ENCODE results near the gene KCNK5. TPM values are rescaled to one million over a fixed set of nuclear protein-coding genes. Genes with fewer than 3 reads are reported as not detected.

The KCNK5 gene
- total RNA-seq, 6 donors from 2014 or later: 8.9 to 34.6 (median 17.3) TPM

DNA sequence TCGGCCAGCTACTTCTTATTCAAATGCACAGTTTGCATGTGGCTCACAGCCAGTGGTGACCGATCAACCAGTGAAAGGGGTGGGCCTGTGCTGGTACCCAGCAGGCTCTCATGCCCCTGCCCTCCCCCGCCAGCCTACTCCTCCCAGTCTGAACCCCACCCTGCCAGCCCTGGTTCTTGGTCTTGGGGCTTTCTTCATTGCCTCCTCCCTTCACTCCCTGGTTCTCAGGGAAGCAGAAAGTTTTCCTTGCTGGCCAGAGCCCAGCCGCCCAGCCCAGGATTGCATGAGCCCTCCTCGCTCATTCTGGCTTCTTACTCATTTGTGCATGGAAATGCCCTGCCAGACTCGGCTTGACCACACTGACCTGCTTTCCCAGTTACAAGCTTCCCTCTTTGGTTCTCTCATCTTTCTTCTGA, 44.1 kb upstream of the KCNK5 start:
- peak in 1 of 2 donors; percentile 25 for DNase-seq
- Histone ChIP-seq H3K9me3 (no peaks in the 10 kb centered on the region), H3K27ac (no peak overlapping the region), H3K4me3 (no peak overlapping the region), H3K36me3 (no peaks in the 10 kb centered on the region), H3K27me3 (no peaks in the 10 kb centered on the region), H3K4me1 (no peaks in the 10 kb centered on the region)
- TF ChIP-seq POLR2A (IDR thresholded peaks at IDR 0.05) (no peak), POLR2AphosphoS5 (IDR thresholded peaks at IDR 0.05) (no peak), CTCF (IDR thresholded peaks at IDR 0.05) (no peak), EP300 (IDR thresholded peaks at IDR 0.05) (no peak)
- peak; percentile 24 to 62 for ATAC-seq (ENCODE audit: low FRiP score in 2 of 2)
- 56 to 60% methylated on average over 6 of the region's 6 CpGs for WGBS, 2 donors

DNA sequence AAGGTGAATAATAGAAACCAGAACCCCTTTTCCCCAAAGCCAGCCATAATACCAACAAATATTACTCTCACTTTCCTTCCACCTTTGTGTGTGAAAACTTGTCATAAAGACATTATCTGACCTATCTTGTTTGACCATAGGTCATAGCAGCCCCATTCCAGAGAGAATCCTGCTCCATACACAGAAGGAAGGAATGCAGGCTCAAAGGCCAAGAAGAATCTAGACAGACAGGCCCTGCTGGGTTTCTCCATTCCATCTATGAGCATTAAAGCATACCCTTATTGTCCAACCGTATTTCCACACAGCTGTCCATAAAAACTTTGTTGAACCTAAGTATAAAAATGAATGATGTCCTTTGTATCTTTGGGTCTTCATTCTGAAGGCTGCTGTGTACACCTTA, 40.7 kb upstream of the KCNK5 start:
- H3K36me3 ChIP-seq: no peaks in the 10 kb centered on the region
- no peak for TF ChIP-seq EP300 (IDR thresholded peaks at IDR 0.05)
- TF ChIP-seq POLR2A (IDR thresholded peaks at IDR 0.05): no peak
- TF ChIP-seq POLR2AphosphoS5 (IDR thresholded peaks at IDR 0.05): no peak
- no peak for TF ChIP-seq CTCF (IDR thresholded peaks at IDR 0.05)
- DNase-seq: no peak
- H3K9me3 ChIP-seq: no peaks in the 10 kb centered on the region
- H3K27me3 ChIP-seq: no peaks in the 10 kb centered on the region
- WGBS, 2 donors: 72 to 87% methylated on average over 1 of the region's 1 CpG
- no peak overlapping the region for H3K27ac ChIP-seq
- no peak for ATAC-seq (ENCODE audit: low FRiP score in 2 of 2)
- no peak overlapping the region for H3K4me3 ChIP-seq
- H3K4me1 ChIP-seq: no peaks in the 10 kb centered on the region

DNA sequence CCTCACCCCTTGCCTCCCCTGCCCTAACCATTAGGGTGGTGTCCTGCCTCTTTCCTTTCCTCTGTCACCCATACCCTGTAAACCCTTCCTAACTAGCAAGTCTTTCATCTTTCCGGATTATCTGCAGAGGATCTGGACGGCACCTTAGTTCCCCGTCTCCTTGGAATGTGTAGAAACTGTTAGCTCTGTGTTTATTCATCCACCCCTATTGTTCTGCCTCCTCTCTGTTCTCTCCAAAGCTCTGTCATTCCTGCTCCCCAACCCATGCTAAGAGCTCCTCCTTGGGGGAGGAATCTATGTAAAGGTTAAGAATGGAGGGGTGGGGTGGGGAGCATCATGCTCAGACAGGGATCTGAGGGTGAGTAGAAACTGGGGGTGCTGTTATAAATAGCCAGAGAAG, 39.4 kb upstream of the KCNK5 start:
- no peak for ATAC-seq (ENCODE audit: low FRiP score in 2 of 2)

DNA sequence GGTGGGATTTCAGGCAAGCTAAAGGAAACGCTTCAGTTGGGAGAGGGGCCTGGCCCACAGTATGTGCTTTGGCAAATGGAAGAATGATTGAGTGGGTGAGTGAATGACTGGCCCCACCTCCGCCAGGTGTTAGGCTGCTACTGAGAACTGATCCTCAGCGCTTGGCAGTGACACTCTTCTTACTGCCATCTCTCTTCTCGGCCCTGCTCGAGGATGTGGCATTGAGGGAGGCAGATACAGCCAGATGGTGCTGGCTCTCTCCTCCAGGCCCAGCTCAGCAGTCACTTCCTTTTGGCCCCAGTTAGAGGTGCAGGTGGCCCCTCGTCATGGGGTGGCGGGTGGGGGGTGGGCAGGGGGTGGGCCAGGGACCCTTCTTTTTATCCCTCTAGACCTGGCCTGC, 38.9 kb upstream of the KCNK5 start:
- Histone ChIP-seq H3K9me3 (no peaks in the 10 kb centered on the region), H3K27me3 (no peaks in the 10 kb centered on the region), H3K27ac (no peak overlapping the region), H3K4me3 (no peak overlapping the region), H3K4me1 (no peaks in the 10 kb centered on the region), H3K36me3 (no peaks in the 10 kb centered on the region)
- no peak for DNase-seq
- ATAC-seq (ENCODE audit: low FRiP score in 2 of 2): no peak
- 82 to 86% methylated on average over 5 of the region's 7 CpGs for WGBS, 2 donors
- TF ChIP-seq CTCF (IDR thresholded peaks at IDR 0.05) (no peak), POLR2AphosphoS5 (IDR thresholded peaks at IDR 0.05) (no peak), EP300 (IDR thresholded peaks at IDR 0.05) (no peak), POLR2A (IDR thresholded peaks at IDR 0.05) (no peak)

More for the DNA sequence above, 39.4 kb upstream of the KCNK5 start:
- TF ChIP-seq CTCF (IDR thresholded peaks at IDR 0.05) (no peak), EP300 (IDR thresholded peaks at IDR 0.05) (no peak), POLR2A (IDR thresholded peaks at IDR 0.05) (no peak), POLR2AphosphoS5 (IDR thresholded peaks at IDR 0.05) (no peak)
- H3K27ac ChIP-seq: no peak overlapping the region
- no peaks in the 10 kb centered on the region for H3K36me3 ChIP-seq
- no peaks in the 10 kb centered on the region for H3K9me3 ChIP-seq
- no peak overlapping the region for H3K4me3 ChIP-seq
- WGBS, 2 donors: 69 to 70% methylated on average over 3 of the region's 3 CpGs
- no peak for DNase-seq
- H3K4me1 ChIP-seq: no peaks in the 10 kb centered on the region
- no peaks in the 10 kb centered on the region for H3K27me3 ChIP-seq

- WGBS, 2 donors: 87 to 88% methylated on average over 5 of the region's 5 CpGs
- Histone ChIP-seq H3K27me3 (no peaks in the 10 kb centered on the region), H3K27ac (no peak overlapping the region), H3K4me1 (no peaks in the 10 kb centered on the region), H3K36me3 (no peaks in the 10 kb centered on the region), H3K9me3 (no peaks in the 10 kb centered on the region), H3K4me3 (no peak overlapping the region)
- no peak for ATAC-seq (ENCODE audit: low FRiP score in 2 of 2)
- DNase-seq: no peak
- no peak for TF ChIP-seq CTCF (IDR thresholded peaks at IDR 0.05)
- TF ChIP-seq POLR2A (IDR thresholded peaks at IDR 0.05): no peak
- TF ChIP-seq POLR2AphosphoS5 (IDR thresholded peaks at IDR 0.05): no peak
Observed at GRCh38 chr6:39266782-39267355, 37.6 kb upstream of the KCNK5 start.

Data from upper lobe of left lung (tissue), 6 donors.